Measurements from ENCODE around the gene PAQR8.

GRCh38 chr6:52389626-52390360, 27.8 kb downstream of the PAQR8 start:
- TF ChIP-seq CTCF (IDR thresholded peaks at IDR 0.05) (peak in 2 of 5 experiments; percentile 13 to 14), POLR2A (IDR thresholded peaks at IDR 0.05) (peak; percentile 29), POLR2AphosphoS5 (IDR thresholded peaks at IDR 0.05) (peak in 2 of 3 donors; percentile 58 to 63), EP300 (IDR thresholded peaks at IDR 0.05; ENCODE audit: low read depth) (no peak)

Measured in transverse colon (tissue), 4 donors.